Activated CD8-positive, alpha-beta memory T cell treated with anti-CD3 and anti-CD28 coated beads, Interleukin-2, amount 50 U/mL, for 24 hours (primary cell): ENCODE results near the gene MLXIP.
A peak's percentile ranks its signal among the peaks of the same experiment; 100 is the strongest.
"Not testable (repeated sequence)": the region's sequence is repeated elsewhere in the genome, so short reads cannot be mapped to it uniquely, and the experiment has no call there.

Experiments
- DNase-seq: peaks from one replicate; pipeline ENCODE4 v3.0.0-alpha.2; 2020; ENCODE audit errors: extremely low read depth

The MLXIP gene, protein sequence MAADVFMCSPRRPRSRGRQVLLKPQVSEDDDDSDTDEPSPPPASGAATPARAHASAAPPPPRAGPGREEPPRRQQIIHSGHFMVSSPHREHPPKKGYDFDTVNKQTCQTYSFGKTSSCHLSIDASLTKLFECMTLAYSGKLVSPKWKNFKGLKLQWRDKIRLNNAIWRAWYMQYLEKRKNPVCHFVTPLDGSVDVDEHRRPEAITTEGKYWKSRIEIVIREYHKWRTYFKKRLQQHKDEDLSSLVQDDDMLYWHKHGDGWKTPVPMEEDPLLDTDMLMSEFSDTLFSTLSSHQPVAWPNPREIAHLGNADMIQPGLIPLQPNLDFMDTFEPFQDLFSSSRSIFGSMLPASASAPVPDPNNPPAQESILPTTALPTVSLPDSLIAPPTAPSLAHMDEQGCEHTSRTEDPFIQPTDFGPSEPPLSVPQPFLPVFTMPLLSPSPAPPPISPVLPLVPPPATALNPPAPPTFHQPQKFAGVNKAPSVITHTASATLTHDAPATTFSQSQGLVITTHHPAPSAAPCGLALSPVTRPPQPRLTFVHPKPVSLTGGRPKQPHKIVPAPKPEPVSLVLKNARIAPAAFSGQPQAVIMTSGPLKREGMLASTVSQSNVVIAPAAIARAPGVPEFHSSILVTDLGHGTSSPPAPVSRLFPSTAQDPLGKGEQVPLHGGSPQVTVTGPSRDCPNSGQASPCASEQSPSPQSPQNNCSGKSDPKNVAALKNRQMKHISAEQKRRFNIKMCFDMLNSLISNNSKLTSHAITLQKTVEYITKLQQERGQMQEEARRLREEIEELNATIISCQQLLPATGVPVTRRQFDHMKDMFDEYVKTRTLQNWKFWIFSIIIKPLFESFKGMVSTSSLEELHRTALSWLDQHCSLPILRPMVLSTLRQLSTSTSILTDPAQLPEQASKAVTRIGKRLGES

DNA sequence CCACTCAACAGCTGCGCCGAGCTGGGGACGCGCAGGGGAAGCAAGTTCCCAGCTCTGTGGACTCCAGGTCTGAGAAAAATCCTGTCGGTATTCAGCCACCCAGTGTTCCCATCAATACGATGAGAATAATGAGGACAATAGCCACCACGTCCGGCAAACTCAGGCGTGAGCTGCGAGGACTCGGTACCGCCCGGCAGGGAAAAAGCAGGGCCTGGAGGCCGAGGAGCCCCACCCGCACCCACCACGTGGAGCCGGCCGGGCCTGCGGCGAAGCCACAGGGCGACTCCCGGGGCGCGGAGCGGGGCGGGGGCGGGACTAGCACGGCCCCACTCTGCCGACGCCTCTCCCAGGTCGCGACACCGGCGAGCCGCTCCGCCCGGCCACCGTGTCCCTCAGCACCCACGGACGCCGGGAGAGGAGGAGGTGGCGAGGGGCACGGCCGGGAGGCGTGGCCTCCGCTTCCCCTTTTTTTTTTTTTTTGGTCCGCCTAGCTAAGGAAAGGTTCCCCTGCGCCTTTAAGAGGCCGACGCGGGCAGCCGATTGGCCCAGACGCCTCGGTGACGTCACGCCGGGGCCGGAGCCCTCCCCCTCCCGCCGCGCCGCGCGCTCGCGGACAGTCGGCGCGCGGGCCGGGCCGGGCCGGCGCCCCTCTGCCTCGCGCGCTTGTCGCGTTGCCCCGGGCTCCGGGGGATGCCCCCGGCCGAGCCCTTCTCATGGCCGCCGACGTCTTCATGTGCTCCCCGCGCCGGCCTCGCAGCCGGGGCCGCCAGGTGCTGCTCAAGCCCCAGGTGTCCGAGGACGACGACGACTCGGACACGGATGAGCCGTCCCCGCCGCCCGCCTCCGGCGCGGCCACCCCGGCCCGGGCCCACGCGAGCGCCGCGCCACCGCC, at the start of gene MLXIP:
MLXIP (plus strand) TSS at position 616 of the 892 bp plus-strand sequence; CDS start at position 714, 98 bp downstream.
- peak; percentile 69 for DNase-seq

GRCh38 chr12:122028905-122029560, 49.5 kb upstream of the MLXIP start:
- DNase-seq = no peak

GRCh38 chr12:122029620-122030423, 48.7 kb upstream of the MLXIP start:
- DNase-seq = no peak

DNA sequence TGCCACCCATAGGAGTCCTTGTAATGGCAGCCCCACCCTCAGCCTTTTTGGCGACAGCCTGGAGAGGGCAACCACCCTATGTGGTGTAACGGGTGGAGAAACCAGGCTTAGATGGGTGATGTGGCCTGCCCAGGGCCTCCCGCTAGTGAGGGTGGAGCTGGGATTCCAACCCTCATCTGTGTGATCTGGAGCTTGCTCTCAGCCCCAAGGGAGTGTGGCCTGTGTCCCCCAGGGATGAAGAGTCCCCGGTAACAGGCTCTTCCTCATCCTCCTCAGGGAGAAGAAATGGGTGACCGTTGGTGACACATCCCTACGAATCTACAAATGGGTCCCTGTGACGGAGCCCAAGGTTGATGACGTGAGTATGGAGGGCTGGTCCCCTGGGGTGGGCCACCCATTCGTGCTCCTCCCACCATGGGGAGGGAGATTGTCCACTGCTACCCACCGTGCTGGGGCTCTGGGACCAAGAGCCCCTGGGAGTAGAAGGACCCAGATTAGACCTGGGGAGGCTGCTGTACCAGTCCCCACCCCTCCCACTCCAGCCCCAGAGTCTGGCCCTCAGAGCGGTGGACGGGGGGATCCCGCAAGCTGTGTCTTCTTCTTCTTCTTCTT, 48.0 kb upstream of the MLXIP start:
- no peak for DNase-seq

GRCh38 chr12:122031342-122032216, 47.0 kb upstream of the MLXIP start:
- no peak for DNase-seq

- DNase-seq = no peak
Observed at GRCh38 chr12:122032580-122032979, 46.0 kb upstream of the MLXIP start.

DNA sequence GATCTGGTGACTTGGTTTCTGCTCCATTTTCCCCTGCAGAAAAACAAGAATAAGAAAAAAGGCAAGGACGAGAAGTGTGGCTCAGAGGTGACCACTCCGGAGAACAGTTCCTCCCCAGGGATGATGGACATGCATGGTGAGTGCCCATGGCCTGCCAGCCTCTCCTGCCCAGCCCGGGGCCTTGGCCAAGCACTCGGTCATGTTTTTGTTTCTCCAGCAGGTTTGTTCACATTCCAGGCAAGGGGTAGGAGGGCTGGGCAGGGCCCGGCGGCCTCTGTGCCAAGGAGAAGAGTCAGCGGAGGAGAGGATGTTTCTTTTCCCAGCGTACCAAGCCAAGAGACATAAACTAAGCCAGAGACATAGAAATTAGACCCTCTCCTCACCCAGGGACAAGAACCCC, 43.3 kb upstream of the MLXIP start:
- DNase-seq = no peak

DNA sequence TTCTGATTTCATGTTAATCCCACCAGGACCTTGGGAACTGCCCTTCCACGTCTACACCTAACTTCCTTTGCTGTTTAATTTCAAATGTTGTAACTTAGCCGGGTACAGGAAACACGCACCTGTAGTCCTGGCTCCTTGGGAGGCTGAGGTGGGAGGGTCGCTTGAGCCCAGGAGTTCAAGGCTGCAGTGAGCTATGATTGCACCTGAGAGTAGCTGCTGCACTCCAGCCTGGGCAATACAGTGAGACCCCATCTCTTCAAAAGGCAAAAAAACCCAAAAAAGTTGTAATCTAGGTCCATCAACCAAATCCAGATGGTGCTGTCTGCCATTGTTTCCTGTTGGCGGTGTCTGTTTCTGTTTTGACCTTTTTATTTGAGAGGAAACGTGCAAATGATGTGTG, 42.4 kb upstream of the MLXIP start:
- no peak for DNase-seq

DNA sequence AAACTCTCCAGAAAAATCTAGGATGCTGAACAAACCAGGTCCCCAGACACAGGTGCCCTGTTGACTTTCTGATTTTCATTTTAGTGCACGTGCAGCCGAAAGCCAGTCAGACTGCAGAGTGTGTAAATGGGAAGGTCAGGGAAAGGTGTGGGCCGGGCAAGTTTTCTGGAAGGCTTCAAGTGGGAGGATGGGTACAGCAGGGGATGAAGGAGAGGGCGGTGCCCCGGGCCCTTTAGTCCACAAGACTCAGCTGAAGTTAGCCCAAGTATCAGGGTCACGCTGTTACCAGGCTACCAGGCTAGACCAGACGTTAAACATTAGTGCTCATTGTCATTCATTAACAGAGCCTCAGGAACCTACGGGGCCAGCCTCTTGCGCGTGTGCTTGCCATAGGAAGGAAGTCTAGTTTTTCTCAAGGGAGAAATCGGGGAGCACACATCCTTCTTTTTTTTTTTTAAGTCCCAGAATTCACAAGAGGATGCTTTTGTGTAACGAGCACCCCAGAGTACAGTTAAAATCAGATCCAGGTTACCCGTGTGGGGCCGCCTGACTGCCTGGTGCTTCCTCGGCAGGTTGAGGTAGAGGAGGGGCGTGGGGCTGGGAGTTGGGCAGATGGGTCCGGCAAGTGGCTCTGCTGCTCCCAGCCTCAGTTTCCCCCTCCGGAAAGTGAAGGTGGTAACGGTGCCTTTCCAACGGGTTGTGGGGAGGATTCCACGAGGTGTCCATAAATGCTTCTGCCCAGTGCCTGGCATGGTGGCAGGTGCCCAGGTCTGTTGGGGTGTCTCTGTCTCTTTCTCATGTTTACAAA, 37.8 kb upstream of the MLXIP start:
- no peak for DNase-seq

DNA sequence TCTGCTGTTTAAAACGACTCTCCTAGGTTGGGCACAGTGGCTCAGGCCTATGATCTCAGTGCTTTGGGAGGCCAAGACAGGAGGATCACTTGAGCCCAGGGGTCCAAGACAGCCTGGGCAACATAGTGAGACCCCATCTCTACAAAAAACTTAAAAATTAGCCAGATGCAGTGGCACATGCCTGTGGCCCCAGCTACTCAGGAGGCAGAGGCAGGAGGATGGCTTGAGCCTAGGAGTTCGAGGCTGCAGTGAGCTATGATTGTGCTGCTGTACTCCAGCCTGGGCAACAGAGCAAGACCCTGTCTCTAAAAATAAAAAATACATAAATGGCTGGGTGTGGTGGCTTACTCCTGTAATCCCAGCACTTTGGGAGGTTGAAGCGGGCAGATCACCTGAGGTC, 37.1 kb upstream of the MLXIP start:
- not testable (repeated sequence) for DNase-seq

GRCh38 chr12:122042910-122043309, 35.6 kb upstream of the MLXIP start:
- no peak for DNase-seq

DNA sequence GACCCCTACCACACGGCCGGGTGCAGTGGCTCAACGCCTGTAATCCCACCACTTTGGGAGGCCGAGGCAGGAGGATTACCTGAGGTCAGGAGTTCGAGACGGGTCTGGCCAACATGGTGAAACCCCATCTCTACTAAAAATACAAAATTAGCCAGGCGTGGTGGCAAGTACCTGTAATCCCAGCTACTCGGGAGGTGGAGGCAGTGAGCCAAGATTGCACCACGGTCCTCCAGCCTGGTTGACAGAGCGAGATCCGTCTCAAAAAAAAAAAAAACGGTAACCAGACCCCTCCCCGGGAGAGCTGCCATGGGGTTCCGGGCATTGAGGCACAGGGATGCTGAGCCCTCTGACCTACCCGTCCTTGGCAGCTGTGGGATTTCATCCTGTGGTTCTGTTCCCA, 35.1 kb upstream of the MLXIP start:
- DNase-seq = no peak

DNA sequence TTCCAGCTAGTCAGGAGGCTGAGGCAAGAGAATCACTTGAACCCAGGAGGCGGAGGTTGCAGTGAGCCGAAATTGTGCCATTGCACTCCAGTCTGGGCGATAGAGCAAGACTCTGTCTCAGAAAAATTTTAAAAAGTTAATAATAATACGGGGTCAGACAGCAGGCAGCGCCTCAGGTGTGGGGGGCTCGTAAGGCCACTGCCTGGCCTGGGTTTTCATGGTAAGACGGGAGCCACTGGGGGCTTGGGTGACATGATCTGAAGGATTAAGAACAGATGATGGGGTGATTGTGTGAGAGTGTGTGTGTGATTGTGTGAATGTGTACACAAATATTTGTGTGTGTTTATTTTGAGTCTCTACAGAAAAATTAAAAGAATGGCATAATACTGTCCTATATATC, 33.3 kb upstream of the MLXIP start:
- no peak for DNase-seq

GRCh38 chr12:122046145-122046544, 32.4 kb upstream of the MLXIP start:
- no peak for DNase-seq

- DNase-seq = no peak
Observed at GRCh38 chr12:122048151-122048550, 30.4 kb upstream of the MLXIP start.

DNA sequence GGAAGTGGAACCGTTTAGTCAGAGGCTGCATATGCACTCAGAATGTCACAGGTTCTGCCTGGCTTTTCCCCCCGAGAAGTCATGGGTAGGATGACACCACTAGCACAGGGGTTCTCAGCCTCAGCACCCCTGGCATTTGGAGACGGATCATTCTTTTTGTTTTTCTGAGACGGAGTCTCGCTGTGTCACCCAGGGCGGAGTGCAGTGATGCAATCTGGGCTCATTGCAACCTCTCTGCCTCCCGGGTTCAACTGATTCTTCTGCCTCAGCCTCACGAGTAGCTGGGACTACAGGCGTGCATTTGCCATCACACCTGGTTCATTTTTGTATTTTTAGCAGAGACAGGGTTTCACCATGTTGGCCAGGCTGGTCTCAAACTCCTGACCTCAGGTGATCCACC, 28.7 kb upstream of the MLXIP start:
- DNase-seq = no peak

- no peak for DNase-seq
Observed at GRCh38 chr12:122050706-122051105, 27.9 kb upstream of the MLXIP start.

DNA sequence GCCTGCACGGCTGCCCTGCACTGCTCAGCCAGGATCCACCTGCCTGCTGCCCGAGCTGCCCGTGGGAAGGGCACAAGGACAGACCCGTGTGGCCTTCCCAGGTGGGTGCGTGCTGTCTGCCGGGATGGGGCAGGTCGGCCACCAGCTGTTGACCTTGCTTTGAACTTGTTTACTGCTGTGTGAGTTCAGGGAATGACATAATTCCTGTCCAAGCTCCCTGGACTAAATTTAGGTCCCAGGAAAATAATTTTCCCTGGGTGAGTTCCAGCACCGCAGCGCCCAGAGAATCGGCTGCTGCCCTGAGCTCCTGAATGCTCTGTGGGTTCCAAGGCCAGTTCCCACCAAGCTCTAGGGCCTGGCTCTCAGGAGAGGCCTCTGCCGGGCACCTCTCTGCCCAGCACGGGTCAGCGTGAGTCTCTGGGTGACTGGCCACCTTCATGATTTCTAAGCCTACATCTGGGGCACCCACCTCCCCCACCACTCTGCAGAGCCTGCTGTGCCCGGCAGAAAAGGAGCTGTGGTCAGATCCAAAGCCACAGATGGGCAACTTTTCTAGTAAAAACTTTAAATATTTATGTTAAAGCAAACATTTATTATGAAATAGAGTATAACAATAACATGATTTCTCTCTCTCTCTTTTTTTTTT, 27.2 kb upstream of the MLXIP start:
- no peak for DNase-seq
